H9 (cell line): Measurements from ENCODE around the gene SOX4. TPM values are rescaled to one million over a fixed set of nuclear protein-coding genes. Genes with fewer than 3 reads are reported as not detected.

ENCODE experiments used
- DNase-seq: peaks from one replicate; pipeline ENCODE4 v3.0.0-alpha.2; 2017
- H2AFZ ChIP-seq: one replicate; pipeline ENCODE4 v1.6.1; 2013; ENCODE audit warnings: mild to moderate bottlenecking, low read length, control low read depth, moderate library complexity
- H2AK5ac ChIP-seq: 2 replicates; pipeline ENCODE4 v1.6.1; 2013; ENCODE audit warnings: low read length, control low read depth, mixed read lengths; ENCODE audit not compliant: insufficient read length
- H2BK120ac ChIP-seq: one replicate; pipeline ENCODE4 v1.6.1; 2013; ENCODE audit warnings: low read depth, mild to moderate bottlenecking, low read length, control low read depth, inconsistent platforms; ENCODE audit not compliant: poor library complexity, severe bottlenecking
- H2BK12ac ChIP-seq: 2 replicates; pipeline ENCODE4 v1.6.1; 2013; ENCODE audit warnings: low read length, control low read depth, mixed read lengths, low read depth; ENCODE audit not compliant: insufficient read length
- H2BK15ac ChIP-seq: 2 replicates; pipeline ENCODE4 v1.6.1; 2013; ENCODE audit warnings: low read depth, low read length, control low read depth
- H2BK20ac ChIP-seq: one replicate; pipeline ENCODE4 v1.6.1; 2013; ENCODE audit warnings: low read depth, mild to moderate bottlenecking, low read length, control low read depth, inconsistent platforms; ENCODE audit not compliant: poor library complexity, severe bottlenecking
- H2BK5ac ChIP-seq: 2 replicates; pipeline ENCODE4 v1.6.1; 2013; ENCODE audit warnings: low read length, control low read depth, mixed read lengths; ENCODE audit not compliant: insufficient read length
- H3K14ac ChIP-seq: 2 replicates; pipeline ENCODE4 v1.6.1; 2013; ENCODE audit warnings: low read length, control low read depth; ENCODE audit not compliant: insufficient read depth
- H3K18ac ChIP-seq: 2 replicates; pipeline ENCODE4 v1.6.1; 2013; ENCODE audit warnings: low read depth, mild to moderate bottlenecking, mixed read lengths, low read length, control low read depth; ENCODE audit not compliant: insufficient read length
- H3K23ac ChIP-seq: 2 replicates; pipeline ENCODE4 v1.6.1; 2013; ENCODE audit warnings: low read length, control low read depth, mixed read lengths, low read depth; ENCODE audit not compliant: insufficient read length
- H3K23me2 ChIP-seq: 2 replicates; pipeline ENCODE4 v1.6.1; 2013; ENCODE audit warnings: low read depth, mild to moderate bottlenecking, mixed read lengths, low read length, control low read depth; ENCODE audit not compliant: insufficient read length, poor library complexity, severe bottlenecking
- H3K27ac ChIP-seq: 2 replicates; pipeline ENCODE4 v1.5.1; 2013; ENCODE audit warnings: low read length, control low read depth, mixed read lengths, low read depth; ENCODE audit not compliant: insufficient read length
- H3K27me3 ChIP-seq: 2 replicates; pipeline ENCODE4 v1.6.1; 2013; ENCODE audit warnings: low read length, control low read depth, inconsistent platforms; ENCODE audit not compliant: insufficient read depth
- H3K4ac ChIP-seq: 2 replicates; pipeline ENCODE4 v1.6.1; 2013; ENCODE audit warnings: low read depth, mild to moderate bottlenecking, control low read depth, inconsistent platforms, low read length, moderate library complexity
- H3K4me1 ChIP-seq: 2 replicates; pipeline ENCODE4 v1.6.1; 2013; ENCODE audit warnings: low read length, control low read depth, inconsistent platforms; ENCODE audit not compliant: insufficient read depth
- H3K4me2 ChIP-seq: 2 replicates; pipeline ENCODE4 v1.6.1; 2013; ENCODE audit warnings: low read length, control low read depth, mixed read lengths; ENCODE audit not compliant: insufficient read length, insufficient read depth
- H3K56ac ChIP-seq: 2 replicates; pipeline ENCODE4 v1.6.1; 2013; ENCODE audit warnings: low read depth, mild to moderate bottlenecking, mixed read lengths, low read length, control low read depth; ENCODE audit not compliant: insufficient read length
- H3K79me1 ChIP-seq: 2 replicates; pipeline ENCODE4 v1.6.1; 2013; ENCODE audit warnings: low read depth, mild to moderate bottlenecking, moderate library complexity, low read length, control low read depth, inconsistent platforms; ENCODE audit not compliant: insufficient read depth, poor library complexity, severe bottlenecking
- H3K79me2 ChIP-seq: 2 replicates; pipeline ENCODE4 v1.6.1; 2013; ENCODE audit warnings: low read length, control low read depth, inconsistent platforms; ENCODE audit not compliant: insufficient read depth
- H3K9ac ChIP-seq: 2 replicates; pipeline ENCODE4 v1.6.1; 2013; ENCODE audit warnings: low read length, control low read depth, mixed read lengths; ENCODE audit not compliant: insufficient read length; ENCODE audit errors: extremely low read depth
- H3K9me3 ChIP-seq: one replicate; pipeline ENCODE4 v1.6.1; 2013; ENCODE audit warnings: low read depth, low read length, inconsistent platforms; ENCODE audit not compliant: control insufficient read depth
- H3T11ph ChIP-seq: one replicate; pipeline ENCODE4 v1.6.1; 2013; ENCODE audit warnings: mild to moderate bottlenecking, low read length, control low read depth, inconsistent platforms
- H4K20me1 ChIP-seq: one replicate; pipeline ENCODE4 v1.6.1; 2013; ENCODE audit not compliant: control insufficient read depth, insufficient read length, insufficient read depth
- H4K5ac ChIP-seq: 2 replicates; pipeline ENCODE4 v1.6.1; 2013; ENCODE audit warnings: low read depth, mild to moderate bottlenecking, mixed read lengths, low read length, control low read depth; ENCODE audit not compliant: insufficient read length
- H4K8ac ChIP-seq: replicated peaks from 2 replicates; pipeline ENCODE4 v1.6.1; 2013; ENCODE audit warnings: low read length, control low read depth, mixed read lengths, low read depth; ENCODE audit not compliant: insufficient read length
- H4K91ac ChIP-seq: 2 replicates; pipeline ENCODE4 v1.6.1; 2013; ENCODE audit warnings: low read depth, mild to moderate bottlenecking, moderate library complexity, mixed read lengths, low read length, control low read depth; ENCODE audit not compliant: insufficient read length
- H3K27ac Mint-ChIP-seq, 3 experiments: 2 replicates in 2 of 3; 3 replicates in 1 of 3; pipeline ENCODE4 v1.8.0; 2020 to 2021; ENCODE audit warnings: mixed read lengths in 3 of 3, mild to moderate bottlenecking in 1 of 3, moderate library complexity in 1 of 3
- H3K27me3 Mint-ChIP-seq: 2 replicates; pipeline ENCODE4 v1.8.0; 2021; ENCODE audit warnings: low read depth, mild to moderate bottlenecking, moderate library complexity, mixed read lengths
- H3K36me3 Mint-ChIP-seq, 3 experiments: 2 replicates in 2 of 3; 3 replicates in 1 of 3; pipeline ENCODE4 v1.8.0; 2020 to 2021; ENCODE audit warnings: low read depth in 3 of 3, mixed read lengths in 3 of 3; ENCODE audit not compliant: insufficient read depth in 1 of 3
- H3K4me1 Mint-ChIP-seq, 2 experiments: 2 replicates each; pipeline ENCODE4 v1.8.0; 2020; ENCODE audit warnings: mixed read lengths in 2 of 2
- H3K4me3 Mint-ChIP-seq, 2 experiments: 2 replicates in 1 of 2; 3 replicates in 1 of 2; pipeline ENCODE4 v1.8.0; 2020 to 2021; ENCODE audit warnings: mild to moderate bottlenecking in 2 of 2, mixed read lengths in 2 of 2, moderate library complexity in 1 of 2
- H3K9me3 Mint-ChIP-seq, 2 experiments: 2 replicates in 1 of 2; 3 replicates in 1 of 2; pipeline ENCODE4 v1.8.0; 2020; ENCODE audit warnings: mild to moderate bottlenecking in 2 of 2, mixed read lengths in 2 of 2, moderate library complexity in 1 of 2
- CTCF ChIP-seq: fragments of 200-600 bp; sonication (generic); conservative IDR thresholded peaks from 3 replicates; pipeline ENCODE4 v1.8.0; 2021; ENCODE audit warnings: antibody characterized with exemption, mild to moderate bottlenecking
- WGBS: extraction: QIAGEN DNeasy Blood & Tissue Kit; methylation state at CpG from one replicate; pipeline ENCODE4 v1.1.7; 2013; ENCODE audit warnings: missing lambda C conversion rate, low lambda C conversion rate, mixed read lengths; ENCODE audit not compliant: insufficient read length; ENCODE audit errors: extremely low coverage; 5-methylcytosine and 5-hydroxymethylcytosine counted together
- total RNA-seq: library from RNA; stranded (reverse); gene quantifications from 2 replicates; pipeline ENCODE4 v1.2.1, GENCODE V29; 2021

The SOX4 gene
- total RNA-seq, 1 experiment from 2014 or later = 108 TPM

GRCh38 chr6:21614226-21614625 lies 20.7 kb downstream of the SOX4 start:
- Mint-ChIP-seq H3K4me3 (no peak overlapping the region), H3K36me3 (peaks cover 0 to 5% (median 0%) of the 10 kb centered on the region in 3 experiments; a peak in 3 of 7 replicates), H3K9me3 (0 out of 5 replicates have a peak, but pooled peaks cover 0 to 3% of the 10 kb centered on the region in 2 experiments), H3K4me1 (peaks cover 19 to 24% of the 10 kb centered on the region in 2 experiments), H3K27ac (no peak overlapping the region), H3K27me3 (no peaks in the 10 kb centered on the region)
- H3K18ac ChIP-seq = no peak overlapping the region
- no peak overlapping the region for H4K8ac ChIP-seq
- no peak overlapping the region for H3K4me2 ChIP-seq
- no peak overlapping the region for H4K91ac ChIP-seq
- no peak overlapping the region for H2BK5ac ChIP-seq
- H3K23me2 ChIP-seq = no peaks in the 10 kb centered on the region
- no peak overlapping the region for H2AFZ ChIP-seq
- no peak for TF ChIP-seq CTCF
- H3K27me3 ChIP-seq = no peaks in the 10 kb centered on the region
- H2BK120ac ChIP-seq = no peak overlapping the region
- H3K56ac ChIP-seq = no peak overlapping the region
- no peak overlapping the region for H3K27ac ChIP-seq
- DNase-seq = no peak
- no peaks in the 10 kb centered on the region for H3K9me3 ChIP-seq
- no peak overlapping the region for H3T11ph ChIP-seq
- no peak overlapping the region for H4K5ac ChIP-seq
- no peak overlapping the region for H3K14ac ChIP-seq
- H2BK20ac ChIP-seq = no peak overlapping the region
- no peaks in the 10 kb centered on the region for H3K79me2 ChIP-seq
- no peak overlapping the region for H3K23ac ChIP-seq
- H3K79me1 ChIP-seq = no peaks in the 10 kb centered on the region
- no peaks in the 10 kb centered on the region; the same call in 1 of the 2 replicates for H3K4me1 ChIP-seq
- WGBS = no CpG with 5 or more reads among the region's 4 CpGs
- H2BK12ac ChIP-seq = no peak overlapping the region
- H3K4ac ChIP-seq = no peak overlapping the region
- H2BK15ac ChIP-seq = no peak overlapping the region
- H2AK5ac ChIP-seq = no peak overlapping the region
- no peak overlapping the region for H3K9ac ChIP-seq
- no peaks in the 10 kb centered on the region for H4K20me1 ChIP-seq
